HL-60 (cell line): ENCODE measurements around the gene GAA.

Experiments
- DNase-seq, 2 experiments: peaks; one replicate each; pipeline ENCODE4 v3.0.0-alpha.2; 2010 to 2020; ENCODE audit warnings: low read depth in 1 of 2, low spot score in 1 of 2
- H3K27ac ChIP-seq: fragments of 250-450 bp; sonication (Bioruptor Pico); replicated peaks from 2 replicates; pipeline ENCODE4 v1.5.1; 2020; ENCODE audit warnings: mild to moderate bottlenecking, moderate library complexity
- H3K27me3 ChIP-seq: fragments of 250-450 bp; sonication (Bioruptor Pico); 2 replicates; pipeline ENCODE4 v1.5.1; 2021; ENCODE audit warnings: mild to moderate bottlenecking, moderate library complexity; ENCODE audit not compliant: insufficient read depth, poor library complexity, severe bottlenecking
- H3K4me3 ChIP-seq: replicated peaks from 2 replicates; pipeline ENCODE4 v1.5.1; 2011; ENCODE audit warnings: mild to moderate bottlenecking, control low read depth, low read length; ENCODE audit not compliant: insufficient read depth
- GABPA ChIP-seq: IDR thresholded peaks from 2 replicates; pipeline ENCODE4 v1.6.1; 2012; ENCODE audit warnings: low read depth
- POLR2AphosphoS5 ChIP-seq: IDR thresholded peaks from 2 replicates; pipeline ENCODE4 v1.6.1; 2012; ENCODE audit warnings: low read depth
- SPI1 ChIP-seq: IDR thresholded peaks from 2 replicates; pipeline ENCODE4 v1.6.1; 2012; ENCODE audit warnings: low read depth, mild to moderate bottlenecking, borderline replicate concordance
- TF ChIP-seq, protein P1 (sequence below): IDR thresholded peaks from one replicate; pipeline ENCODE4 v1.5.1; 2011; ENCODE audit warnings: low read length, control low read depth, inconsistent platforms; ENCODE audit not compliant: insufficient read depth
- TF ChIP-seq, protein P2 (sequence below): IDR thresholded peaks from 2 replicates; pipeline ENCODE4 v1.6.1; 2012; ENCODE audit warnings: low read depth; ENCODE audit not compliant: insufficient replicate concordance

GAA gene

DNA sequence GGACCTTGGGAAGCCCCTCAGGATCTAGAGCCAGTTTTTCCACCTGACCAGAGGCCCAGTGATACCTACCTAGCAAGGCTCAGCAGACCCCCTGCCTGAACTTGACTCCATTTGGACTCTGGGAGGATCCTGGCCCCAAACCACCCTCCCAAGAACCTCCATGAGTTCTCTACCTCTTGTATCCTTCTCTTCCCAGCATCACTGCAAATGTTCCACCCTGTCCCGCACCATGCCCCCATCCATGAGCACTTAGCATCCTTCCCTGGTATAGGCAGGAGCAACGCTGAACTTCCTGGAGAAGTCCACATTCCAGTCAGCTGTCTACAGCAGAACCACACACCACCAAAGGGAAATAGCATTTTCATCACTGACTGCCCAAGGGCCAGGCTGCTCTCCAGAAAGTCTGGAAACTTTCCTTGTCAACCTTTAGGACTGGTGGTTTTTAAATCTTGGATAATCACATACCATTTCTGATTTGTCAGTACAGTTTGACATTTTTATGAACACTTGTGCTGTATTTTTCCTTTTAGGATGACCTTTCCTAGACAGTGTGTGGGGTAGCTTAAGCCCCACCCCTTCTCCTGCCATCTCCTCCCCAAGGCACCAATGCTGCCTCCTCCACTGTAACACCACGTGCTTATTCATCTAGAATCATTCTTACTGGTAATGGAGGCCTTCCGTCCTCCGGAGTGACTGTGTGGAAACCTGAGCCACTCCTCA lies 31.7 kb downstream of the GAA start:
- no peak overlapping the region for H3K4me3 ChIP-seq
- DNase-seq, result no peak
- H3K27ac ChIP-seq, result no peak overlapping the region
- TF ChIP-seq GABPA, result no peak
- TF ChIP-seq, protein P1, sequence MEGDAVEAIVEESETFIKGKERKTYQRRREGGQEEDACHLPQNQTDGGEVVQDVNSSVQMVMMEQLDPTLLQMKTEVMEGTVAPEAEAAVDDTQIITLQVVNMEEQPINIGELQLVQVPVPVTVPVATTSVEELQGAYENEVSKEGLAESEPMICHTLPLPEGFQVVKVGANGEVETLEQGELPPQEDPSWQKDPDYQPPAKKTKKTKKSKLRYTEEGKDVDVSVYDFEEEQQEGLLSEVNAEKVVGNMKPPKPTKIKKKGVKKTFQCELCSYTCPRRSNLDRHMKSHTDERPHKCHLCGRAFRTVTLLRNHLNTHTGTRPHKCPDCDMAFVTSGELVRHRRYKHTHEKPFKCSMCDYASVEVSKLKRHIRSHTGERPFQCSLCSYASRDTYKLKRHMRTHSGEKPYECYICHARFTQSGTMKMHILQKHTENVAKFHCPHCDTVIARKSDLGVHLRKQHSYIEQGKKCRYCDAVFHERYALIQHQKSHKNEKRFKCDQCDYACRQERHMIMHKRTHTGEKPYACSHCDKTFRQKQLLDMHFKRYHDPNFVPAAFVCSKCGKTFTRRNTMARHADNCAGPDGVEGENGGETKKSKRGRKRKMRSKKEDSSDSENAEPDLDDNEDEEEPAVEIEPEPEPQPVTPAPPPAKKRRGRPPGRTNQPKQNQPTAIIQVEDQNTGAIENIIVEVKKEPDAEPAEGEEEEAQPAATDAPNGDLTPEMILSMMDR, result no peak
- TF ChIP-seq, protein P2, sequence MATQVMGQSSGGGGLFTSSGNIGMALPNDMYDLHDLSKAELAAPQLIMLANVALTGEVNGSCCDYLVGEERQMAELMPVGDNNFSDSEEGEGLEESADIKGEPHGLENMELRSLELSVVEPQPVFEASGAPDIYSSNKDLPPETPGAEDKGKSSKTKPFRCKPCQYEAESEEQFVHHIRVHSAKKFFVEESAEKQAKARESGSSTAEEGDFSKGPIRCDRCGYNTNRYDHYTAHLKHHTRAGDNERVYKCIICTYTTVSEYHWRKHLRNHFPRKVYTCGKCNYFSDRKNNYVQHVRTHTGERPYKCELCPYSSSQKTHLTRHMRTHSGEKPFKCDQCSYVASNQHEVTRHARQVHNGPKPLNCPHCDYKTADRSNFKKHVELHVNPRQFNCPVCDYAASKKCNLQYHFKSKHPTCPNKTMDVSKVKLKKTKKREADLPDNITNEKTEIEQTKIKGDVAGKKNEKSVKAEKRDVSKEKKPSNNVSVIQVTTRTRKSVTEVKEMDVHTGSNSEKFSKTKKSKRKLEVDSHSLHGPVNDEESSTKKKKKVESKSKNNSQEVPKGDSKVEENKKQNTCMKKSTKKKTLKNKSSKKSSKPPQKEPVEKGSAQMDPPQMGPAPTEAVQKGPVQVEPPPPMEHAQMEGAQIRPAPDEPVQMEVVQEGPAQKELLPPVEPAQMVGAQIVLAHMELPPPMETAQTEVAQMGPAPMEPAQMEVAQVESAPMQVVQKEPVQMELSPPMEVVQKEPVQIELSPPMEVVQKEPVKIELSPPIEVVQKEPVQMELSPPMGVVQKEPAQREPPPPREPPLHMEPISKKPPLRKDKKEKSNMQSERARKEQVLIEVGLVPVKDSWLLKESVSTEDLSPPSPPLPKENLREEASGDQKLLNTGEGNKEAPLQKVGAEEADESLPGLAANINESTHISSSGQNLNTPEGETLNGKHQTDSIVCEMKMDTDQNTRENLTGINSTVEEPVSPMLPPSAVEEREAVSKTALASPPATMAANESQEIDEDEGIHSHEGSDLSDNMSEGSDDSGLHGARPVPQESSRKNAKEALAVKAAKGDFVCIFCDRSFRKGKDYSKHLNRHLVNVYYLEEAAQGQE, result no peak
- TF ChIP-seq POLR2AphosphoS5, result no peak
- TF ChIP-seq SPI1, result no peak
- no peaks in the 10 kb centered on the region for H3K27me3 ChIP-seq

DNA sequence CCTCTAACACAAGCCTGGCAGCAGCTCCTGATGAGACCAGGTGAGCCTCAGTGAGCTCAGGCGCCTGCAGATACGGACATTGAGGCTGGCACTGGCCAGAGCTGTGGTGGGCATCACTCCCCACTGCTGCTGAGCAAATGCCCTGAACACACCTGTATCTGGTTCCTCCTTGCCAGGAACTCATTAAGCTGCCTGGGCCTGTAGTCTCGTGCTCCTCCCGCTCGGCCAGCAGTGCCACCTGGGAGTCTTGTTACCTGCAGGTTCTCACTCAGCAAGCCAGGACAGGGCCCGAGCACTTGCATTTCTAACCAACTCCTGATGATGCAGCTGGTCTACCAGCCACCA lies 32.2 kb downstream of the GAA start:
- H3K4me3 ChIP-seq, result no peak overlapping the region
- no peaks in the 10 kb centered on the region for H3K27me3 ChIP-seq
- no peak overlapping the region for H3K27ac ChIP-seq
- no peak for DNase-seq
- TF ChIP-seq, protein P1, result no peak

DNA sequence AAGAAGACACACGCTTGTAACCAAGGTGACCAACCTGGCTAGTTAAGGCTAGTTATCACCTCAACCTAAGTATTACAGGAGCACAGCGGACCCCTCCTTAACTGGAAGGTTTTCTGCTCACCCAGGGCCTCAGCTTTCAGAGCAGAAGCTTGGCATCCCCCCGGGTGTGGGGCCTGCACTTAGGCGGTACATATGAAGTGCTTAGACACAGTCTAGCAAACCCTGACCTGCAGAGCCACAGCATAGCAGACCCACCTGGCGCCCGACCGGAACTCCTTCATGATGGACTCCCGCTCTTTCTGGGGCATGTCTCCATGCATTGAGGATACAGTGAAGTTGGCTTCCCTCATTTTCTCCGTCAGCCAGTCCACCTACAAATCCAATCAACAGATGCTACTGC lies 35.8 kb downstream of the GAA start:
- TF ChIP-seq POLR2AphosphoS5, result no peak
- TF ChIP-seq, protein P2, result no peak
- TF ChIP-seq GABPA, result no peak
- no peak for TF ChIP-seq SPI1
- TF ChIP-seq, protein P1, result no peak
- DNase-seq, result no peak
- no peak overlapping the region for H3K27ac ChIP-seq
- no peaks in the 10 kb centered on the region for H3K27me3 ChIP-seq
- H3K4me3 ChIP-seq, result no peak overlapping the region

DNA sequence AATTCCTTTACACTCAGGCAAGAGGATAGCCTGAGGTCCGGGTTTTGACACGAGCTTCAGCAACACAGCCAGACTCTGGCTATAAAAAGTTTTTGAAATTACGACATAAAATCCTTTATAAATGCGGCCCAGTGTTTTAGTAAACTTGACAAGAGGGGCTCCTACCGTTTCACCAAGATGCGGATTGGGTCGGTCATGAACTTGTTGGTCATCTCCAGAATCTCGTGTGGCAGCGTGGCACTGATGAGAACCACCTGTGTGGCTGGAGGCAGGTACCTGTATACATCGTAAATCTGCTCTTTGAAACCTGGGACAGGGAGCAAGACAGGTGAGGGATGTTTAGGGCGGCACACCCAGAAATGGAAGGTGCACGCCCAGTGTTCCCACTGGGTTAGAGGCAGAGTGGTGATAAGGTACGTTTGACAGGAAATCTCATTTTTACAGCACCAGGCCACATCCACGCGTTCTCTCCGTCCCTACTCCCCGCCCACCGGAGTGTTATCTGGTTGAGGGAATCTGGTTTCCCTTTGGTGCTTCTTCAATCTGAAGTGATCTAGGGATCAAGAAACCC lies 37.6 kb downstream of the GAA start:
- Histone ChIP-seq H3K4me3 (no peak overlapping the region), H3K27ac (no peak overlapping the region), H3K27me3 (no peaks in the 10 kb centered on the region)
- TF ChIP-seq, protein P1, result no peak
- TF ChIP-seq, protein P2, result no peak
- TF ChIP-seq GABPA (no peak), POLR2AphosphoS5 (no peak)
- DNase-seq, result no peak
